Pulmonary artery endothelial cell (primary cell): ENCODE data around the gene PRMT9. TPM values are rescaled to one million over a fixed set of nuclear protein-coding genes. Genes with fewer than 3 reads are reported as not detected.

Experiments used
- DNase-seq: peaks from one replicate; pipeline ENCODE4 v3.0.0-alpha.2; 2011; ENCODE audit warnings: low read depth, low spot score
- total RNA-seq: library from RNA; depleted of rRNA; stranded (reverse); fragments of >200 nt; gene quantifications from 2 replicates; pipeline ENCODE4 v1.2.3, GENCODE V29; 2014

The PRMT9 gene
- total RNA-seq, 1 donor from 2014 or later = 11.0 TPM

GRCh38 chr4:147620315-147620714 is 63.6 kb downstream of the PRMT9 start:
- DNase-seq = no peak

GRCh38 chr4:147617841-147618691 is 65.9 kb downstream of the PRMT9 start:
- no peak for DNase-seq

- DNase-seq = peak; percentile 78
Measured at GRCh38 chr4:147617173-147617840, 66.7 kb downstream of the PRMT9 start, which contains the start of gene TMEM184C. TSS of gene TMEM184C (plus strand) at chr4:147617397. CDS start at chr4:147617957, 560 bp downstream.

GRCh38 chr4:147616849-147617172 is 67.2 kb downstream of the PRMT9 start:
- DNase-seq = no peak

GRCh38 chr4:147610686-147611085 is 73.3 kb downstream of the PRMT9 start:
- no peak for DNase-seq

GRCh38 chr4:147607471-147607870 is 76.5 kb downstream of the PRMT9 start:
- DNase-seq = no peak

GRCh38 chr4:147605499-147605898 is 78.5 kb downstream of the PRMT9 start:
- no peak for DNase-seq

GRCh38 chr4:147599769-147600168 is 84.2 kb downstream of the PRMT9 start:
- no peak for DNase-seq

GRCh38 chr4:147599206-147599605 is 84.8 kb downstream of the PRMT9 start:
- no peak for DNase-seq

GRCh38 chr4:147597561-147597960 is 86.4 kb downstream of the PRMT9 start:
- DNase-seq = no peak

GRCh38 chr4:147596981-147597380 is 87.0 kb downstream of the PRMT9 start:
- peak; percentile 43 for DNase-seq

- DNase-seq = no peak
Measured at GRCh38 chr4:147596377-147596776, 87.6 kb downstream of the PRMT9 start.

GRCh38 chr4:147594578-147594977 is 89.4 kb downstream of the PRMT9 start:
- DNase-seq = no peak

- no peak for DNase-seq
Measured at GRCh38 chr4:147594107-147594506, 89.9 kb downstream of the PRMT9 start.

GRCh38 chr4:147591106-147591505 is 92.9 kb downstream of the PRMT9 start:
- DNase-seq = no peak

- DNase-seq = peak; percentile 17
Measured at GRCh38 chr4:147590249-147590920, 93.6 kb downstream of the PRMT9 start.

GRCh38 chr4:147589586-147589985 is 94.4 kb downstream of the PRMT9 start:
- DNase-seq = no peak

Other genes with a start within 250 kb of the PRMT9 start
- gene EDNRA, start 203.1 kb downstream of the PRMT9 start, total RNA-seq = 0.07 TPM in 2 replicates
- gene TMEM184C, start 66.8 kb downstream of the PRMT9 start, total RNA-seq = 27.7 and 54.2 TPM in 2 replicates
- 18.5 and 28.8 TPM in 2 replicates for gene ARHGAP10, start 47.9 kb upstream of the PRMT9 start, total RNA-seq